H9 (cell line): ENCODE data around the gene KIF16B. TPM values are rescaled to one million over a fixed set of nuclear protein-coding genes. Genes with fewer than 3 reads are reported as not detected.

Experiments
- DNase-seq: peaks from one replicate; pipeline ENCODE4 v3.0.0-alpha.2; 2017
- H2AFZ ChIP-seq: one replicate; pipeline ENCODE4 v1.6.1; 2013; ENCODE audit warnings: mild to moderate bottlenecking, low read length, control low read depth, moderate library complexity
- H2AK5ac ChIP-seq: 2 replicates; pipeline ENCODE4 v1.6.1; 2013; ENCODE audit warnings: low read length, control low read depth, mixed read lengths; ENCODE audit not compliant: insufficient read length
- H2BK120ac ChIP-seq: one replicate; pipeline ENCODE4 v1.6.1; 2013; ENCODE audit warnings: low read depth, mild to moderate bottlenecking, low read length, control low read depth, inconsistent platforms; ENCODE audit not compliant: poor library complexity, severe bottlenecking
- H2BK12ac ChIP-seq: 2 replicates; pipeline ENCODE4 v1.6.1; 2013; ENCODE audit warnings: low read length, control low read depth, mixed read lengths, low read depth; ENCODE audit not compliant: insufficient read length
- H2BK15ac ChIP-seq: 2 replicates; pipeline ENCODE4 v1.6.1; 2013; ENCODE audit warnings: low read depth, low read length, control low read depth
- H2BK20ac ChIP-seq: one replicate; pipeline ENCODE4 v1.6.1; 2013; ENCODE audit warnings: low read depth, mild to moderate bottlenecking, low read length, control low read depth, inconsistent platforms; ENCODE audit not compliant: poor library complexity, severe bottlenecking
- H2BK5ac ChIP-seq: 2 replicates; pipeline ENCODE4 v1.6.1; 2013; ENCODE audit warnings: low read length, control low read depth, mixed read lengths; ENCODE audit not compliant: insufficient read length
- H3K14ac ChIP-seq: 2 replicates; pipeline ENCODE4 v1.6.1; 2013; ENCODE audit warnings: low read length, control low read depth; ENCODE audit not compliant: insufficient read depth
- H3K18ac ChIP-seq: 2 replicates; pipeline ENCODE4 v1.6.1; 2013; ENCODE audit warnings: low read depth, mild to moderate bottlenecking, mixed read lengths, low read length, control low read depth; ENCODE audit not compliant: insufficient read length
- H3K23ac ChIP-seq: 2 replicates; pipeline ENCODE4 v1.6.1; 2013; ENCODE audit warnings: low read length, control low read depth, mixed read lengths, low read depth; ENCODE audit not compliant: insufficient read length
- H3K23me2 ChIP-seq: 2 replicates; pipeline ENCODE4 v1.6.1; 2013; ENCODE audit warnings: low read depth, mild to moderate bottlenecking, mixed read lengths, low read length, control low read depth; ENCODE audit not compliant: insufficient read length, poor library complexity, severe bottlenecking
- H3K27ac ChIP-seq: 2 replicates; pipeline ENCODE4 v1.5.1; 2013; ENCODE audit warnings: low read length, control low read depth, mixed read lengths, low read depth; ENCODE audit not compliant: insufficient read length
- H3K27me3 ChIP-seq: 2 replicates; pipeline ENCODE4 v1.6.1; 2013; ENCODE audit warnings: low read length, control low read depth, inconsistent platforms; ENCODE audit not compliant: insufficient read depth
- H3K4ac ChIP-seq: 2 replicates; pipeline ENCODE4 v1.6.1; 2013; ENCODE audit warnings: low read depth, mild to moderate bottlenecking, control low read depth, inconsistent platforms, low read length, moderate library complexity
- H3K4me1 ChIP-seq: 2 replicates; pipeline ENCODE4 v1.6.1; 2013; ENCODE audit warnings: low read length, control low read depth, inconsistent platforms; ENCODE audit not compliant: insufficient read depth
- H3K4me2 ChIP-seq: 2 replicates; pipeline ENCODE4 v1.6.1; 2013; ENCODE audit warnings: low read length, control low read depth, mixed read lengths; ENCODE audit not compliant: insufficient read length, insufficient read depth
- H3K56ac ChIP-seq: 2 replicates; pipeline ENCODE4 v1.6.1; 2013; ENCODE audit warnings: low read depth, mild to moderate bottlenecking, mixed read lengths, low read length, control low read depth; ENCODE audit not compliant: insufficient read length
- H3K79me1 ChIP-seq: 2 replicates; pipeline ENCODE4 v1.6.1; 2013; ENCODE audit warnings: low read depth, mild to moderate bottlenecking, moderate library complexity, low read length, control low read depth, inconsistent platforms; ENCODE audit not compliant: insufficient read depth, poor library complexity, severe bottlenecking
- H3K79me2 ChIP-seq: 2 replicates; pipeline ENCODE4 v1.6.1; 2013; ENCODE audit warnings: low read length, control low read depth, inconsistent platforms; ENCODE audit not compliant: insufficient read depth
- H3K9ac ChIP-seq: 2 replicates; pipeline ENCODE4 v1.6.1; 2013; ENCODE audit warnings: low read length, control low read depth, mixed read lengths; ENCODE audit not compliant: insufficient read length; ENCODE audit errors: extremely low read depth
- H3K9me3 ChIP-seq: one replicate; pipeline ENCODE4 v1.6.1; 2013; ENCODE audit warnings: low read depth, low read length, inconsistent platforms; ENCODE audit not compliant: control insufficient read depth
- H3T11ph ChIP-seq: one replicate; pipeline ENCODE4 v1.6.1; 2013; ENCODE audit warnings: mild to moderate bottlenecking, low read length, control low read depth, inconsistent platforms
- H4K20me1 ChIP-seq: one replicate; pipeline ENCODE4 v1.6.1; 2013; ENCODE audit not compliant: control insufficient read depth, insufficient read length, insufficient read depth
- H4K5ac ChIP-seq: 2 replicates; pipeline ENCODE4 v1.6.1; 2013; ENCODE audit warnings: low read depth, mild to moderate bottlenecking, mixed read lengths, low read length, control low read depth; ENCODE audit not compliant: insufficient read length
- H4K8ac ChIP-seq: replicated peaks from 2 replicates; pipeline ENCODE4 v1.6.1; 2013; ENCODE audit warnings: low read length, control low read depth, mixed read lengths, low read depth; ENCODE audit not compliant: insufficient read length
- H4K91ac ChIP-seq: 2 replicates; pipeline ENCODE4 v1.6.1; 2013; ENCODE audit warnings: low read depth, mild to moderate bottlenecking, moderate library complexity, mixed read lengths, low read length, control low read depth; ENCODE audit not compliant: insufficient read length
- H3K27ac Mint-ChIP-seq, 3 experiments: 2 replicates in 2 of 3; 3 replicates in 1 of 3; pipeline ENCODE4 v1.8.0; 2020 to 2021; ENCODE audit warnings: mixed read lengths in 3 of 3, mild to moderate bottlenecking in 1 of 3, moderate library complexity in 1 of 3
- H3K27me3 Mint-ChIP-seq: 2 replicates; pipeline ENCODE4 v1.8.0; 2021; ENCODE audit warnings: low read depth, mild to moderate bottlenecking, moderate library complexity, mixed read lengths
- H3K36me3 Mint-ChIP-seq, 3 experiments: 2 replicates in 2 of 3; 3 replicates in 1 of 3; pipeline ENCODE4 v1.8.0; 2020 to 2021; ENCODE audit warnings: low read depth in 3 of 3, mixed read lengths in 3 of 3; ENCODE audit not compliant: insufficient read depth in 1 of 3
- H3K4me1 Mint-ChIP-seq, 2 experiments: 2 replicates each; pipeline ENCODE4 v1.8.0; 2020; ENCODE audit warnings: mixed read lengths in 2 of 2
- H3K4me3 Mint-ChIP-seq, 2 experiments: 2 replicates in 1 of 2; 3 replicates in 1 of 2; pipeline ENCODE4 v1.8.0; 2020 to 2021; ENCODE audit warnings: mild to moderate bottlenecking in 2 of 2, mixed read lengths in 2 of 2, moderate library complexity in 1 of 2
- H3K9me3 Mint-ChIP-seq, 2 experiments: 2 replicates in 1 of 2; 3 replicates in 1 of 2; pipeline ENCODE4 v1.8.0; 2020; ENCODE audit warnings: mild to moderate bottlenecking in 2 of 2, mixed read lengths in 2 of 2, moderate library complexity in 1 of 2
- WGBS: extraction: QIAGEN DNeasy Blood & Tissue Kit; methylation state at CpG from one replicate; pipeline ENCODE4 v1.1.7; 2013; ENCODE audit warnings: missing lambda C conversion rate, low lambda C conversion rate, mixed read lengths; ENCODE audit not compliant: insufficient read length; ENCODE audit errors: extremely low coverage; 5-methylcytosine and 5-hydroxymethylcytosine counted together
- total RNA-seq: library from RNA; stranded (reverse); gene quantifications from 2 replicates; pipeline ENCODE4 v1.2.1, GENCODE V29; 2021
- TF ChIP-seq, protein P1 (sequence below): fragments of 200-600 bp; sonication (generic); conservative IDR thresholded peaks from 3 replicates; pipeline ENCODE4 v1.8.0; 2021; ENCODE audit warnings: antibody characterized with exemption, mild to moderate bottlenecking

Gene KIF16B
- total RNA-seq, 1 experiment from 2014 or later, result 7.4 TPM

DNA sequence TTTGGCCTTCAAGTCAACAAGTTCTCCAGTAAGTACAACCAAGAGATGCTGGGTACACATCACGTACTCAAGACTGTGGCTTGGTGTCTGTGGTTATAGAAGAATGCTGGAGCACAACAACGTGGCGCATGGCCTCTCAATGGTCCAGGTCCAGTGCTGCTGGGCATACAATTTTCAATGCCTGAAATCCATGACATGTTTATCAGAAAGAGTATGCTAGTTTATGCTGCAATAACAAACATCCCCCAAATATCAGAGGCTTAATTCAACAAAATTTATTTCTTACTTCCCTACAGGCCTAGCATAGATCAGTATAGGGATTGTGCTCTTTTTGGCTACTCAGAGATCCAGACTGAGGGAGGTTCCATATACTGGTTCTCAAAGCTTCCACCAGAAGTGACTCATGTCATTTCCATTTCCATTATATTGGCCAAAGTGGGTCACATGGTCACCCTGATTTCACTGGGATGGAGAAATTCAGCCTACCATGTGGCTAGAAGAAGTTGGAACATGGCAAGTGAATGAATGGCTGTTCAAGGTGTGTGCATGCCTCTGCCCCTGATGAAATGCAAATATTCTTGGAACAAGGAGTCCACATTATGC is 33.3 kb upstream of the KIF16B start:
- Histone ChIP-seq H4K91ac (no peak overlapping the region), H3K18ac (no peak overlapping the region), H4K8ac (no peak overlapping the region), H3K23me2 (no peaks in the 10 kb centered on the region), H3K9me3 (no peaks in the 10 kb centered on the region), H3K79me2 (no peaks in the 10 kb centered on the region), H2BK12ac (no peak overlapping the region), H2BK120ac (no peak overlapping the region), H3K56ac (no peak overlapping the region), H3K9ac (no peak overlapping the region), H3K27ac (no peak overlapping the region), H3T11ph (no peak overlapping the region), H3K79me1 (no peaks in the 10 kb centered on the region), H2AFZ (no peak overlapping the region), H2BK5ac (no peak overlapping the region), H3K4me2 (no peak overlapping the region), H4K20me1 (no peaks in the 10 kb centered on the region), H3K27me3 (no peaks in the 10 kb centered on the region), H2BK15ac (no peak overlapping the region), H3K4me1 (no peaks in the 10 kb centered on the region), H2AK5ac (no peak overlapping the region), H3K4ac (no peak overlapping the region), H4K5ac (no peak overlapping the region), H3K23ac (no peak overlapping the region), H3K14ac (no peak overlapping the region), H2BK20ac (no peak overlapping the region)
- DNase-seq, result no peak
- Mint-ChIP-seq H3K4me3 (no peak overlapping the region), H3K9me3 (no peaks in the 10 kb centered on the region; a peak in 2 of 5 replicates), H3K36me3 (no peaks in the 10 kb centered on the region), H3K4me1 (no peaks in the 10 kb centered on the region), H3K27ac (no peak overlapping the region), H3K27me3 (0 out of 2 replicates have a peak, but pooled peaks cover 2% of the 10 kb centered on the region)
- WGBS, result no CpG with 5 or more reads among the region's 3 CpGs
- TF ChIP-seq, protein P1, sequence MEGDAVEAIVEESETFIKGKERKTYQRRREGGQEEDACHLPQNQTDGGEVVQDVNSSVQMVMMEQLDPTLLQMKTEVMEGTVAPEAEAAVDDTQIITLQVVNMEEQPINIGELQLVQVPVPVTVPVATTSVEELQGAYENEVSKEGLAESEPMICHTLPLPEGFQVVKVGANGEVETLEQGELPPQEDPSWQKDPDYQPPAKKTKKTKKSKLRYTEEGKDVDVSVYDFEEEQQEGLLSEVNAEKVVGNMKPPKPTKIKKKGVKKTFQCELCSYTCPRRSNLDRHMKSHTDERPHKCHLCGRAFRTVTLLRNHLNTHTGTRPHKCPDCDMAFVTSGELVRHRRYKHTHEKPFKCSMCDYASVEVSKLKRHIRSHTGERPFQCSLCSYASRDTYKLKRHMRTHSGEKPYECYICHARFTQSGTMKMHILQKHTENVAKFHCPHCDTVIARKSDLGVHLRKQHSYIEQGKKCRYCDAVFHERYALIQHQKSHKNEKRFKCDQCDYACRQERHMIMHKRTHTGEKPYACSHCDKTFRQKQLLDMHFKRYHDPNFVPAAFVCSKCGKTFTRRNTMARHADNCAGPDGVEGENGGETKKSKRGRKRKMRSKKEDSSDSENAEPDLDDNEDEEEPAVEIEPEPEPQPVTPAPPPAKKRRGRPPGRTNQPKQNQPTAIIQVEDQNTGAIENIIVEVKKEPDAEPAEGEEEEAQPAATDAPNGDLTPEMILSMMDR, result no peak
